NCI-H82 treated with DMSO at 0.1 percent for 48 hours (cell line): ENCODE data around the gene SLC27A6.
"Not testable (repeated sequence)": the region's sequence is repeated elsewhere in the genome, so short reads cannot be mapped to it uniquely, and the experiment has no call there.

Source experiments
- DNase-seq: peaks from one replicate; lab custom pipeline; 2025; ENCODE audit not compliant: unreplicated experiment; lab: John Stamatoyannopoulos, UW

Gene SLC27A6

GRCh38 chr5:128988476-128988875 lies 23.2 kb downstream of the SLC27A6 start:
- DNase-seq: no peak

GRCh38 chr5:129001841-129002526 lies 36.7 kb downstream of the SLC27A6 start:
- DNase-seq: no peak

- DNase-seq: no peak
Measured at GRCh38 chr5:129002527-129002842, 37.2 kb downstream of the SLC27A6 start.

GRCh38 chr5:129003232-129003631 lies 37.9 kb downstream of the SLC27A6 start:
- DNase-seq: no peak

DNA sequence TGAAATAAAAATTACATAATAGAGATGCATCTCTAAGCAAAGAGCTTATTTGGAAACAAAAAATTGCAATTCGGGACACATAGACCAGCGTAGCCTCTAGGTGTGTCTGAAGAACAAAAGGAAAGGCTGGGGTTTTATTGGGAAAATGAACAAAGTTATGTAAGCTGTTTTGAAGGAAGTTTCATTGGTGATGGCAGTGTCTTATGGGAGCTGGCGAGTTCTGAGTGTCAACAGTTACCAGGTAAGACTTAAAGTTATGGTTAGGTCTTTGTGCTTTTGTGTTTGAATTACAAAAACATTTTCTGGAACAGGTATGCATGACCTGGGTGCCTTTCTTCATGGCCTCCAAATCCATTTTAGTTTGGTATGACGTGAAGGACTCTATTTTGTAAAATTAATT lies 48.9 kb downstream of the SLC27A6 start:
- DNase-seq: no peak

DNA sequence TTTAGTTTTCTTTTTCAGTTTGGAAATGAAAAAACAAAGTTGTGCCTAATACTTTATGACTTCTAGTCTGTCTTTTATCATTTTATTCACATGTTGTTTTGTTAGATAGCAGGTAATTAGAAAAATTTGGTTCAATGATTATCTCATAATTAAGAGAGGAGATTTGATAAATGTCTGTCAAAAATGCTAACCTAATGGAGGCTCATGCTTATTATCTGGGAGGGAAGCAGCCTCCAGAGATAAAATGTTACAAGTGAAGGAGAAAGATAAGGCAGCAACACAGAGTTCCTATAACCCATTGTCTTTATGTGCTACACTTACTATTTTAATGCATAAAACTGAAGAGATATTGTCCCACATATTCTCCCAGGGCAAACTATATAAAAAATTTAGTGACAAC lies 53.5 kb downstream of the SLC27A6 start:
- DNase-seq: no peak

DNA sequence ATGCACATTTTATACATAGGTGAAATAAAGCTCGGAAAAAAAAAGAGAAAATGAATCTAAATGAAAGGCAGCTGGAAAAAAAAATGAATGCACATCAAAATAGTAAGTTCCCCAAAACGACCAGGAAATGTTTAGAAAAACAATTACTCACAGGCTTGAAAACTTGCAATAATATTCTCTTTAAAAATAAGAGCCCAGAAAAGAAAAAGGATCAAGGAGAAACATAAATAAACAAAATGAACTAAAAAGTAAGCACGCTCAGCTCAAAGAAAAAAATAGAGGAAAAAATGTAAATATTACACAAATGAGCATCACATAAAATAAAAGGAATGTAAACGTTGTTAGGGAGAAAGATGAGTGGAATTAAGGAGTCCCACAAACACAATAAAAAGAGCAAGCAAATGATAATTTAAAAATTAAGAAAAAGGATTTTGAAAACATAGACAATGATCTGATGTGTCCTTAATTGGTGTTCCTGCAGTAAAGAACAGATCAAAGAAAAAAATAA lies 54.2 kb downstream of the SLC27A6 start:
- no peak for DNase-seq

DNA sequence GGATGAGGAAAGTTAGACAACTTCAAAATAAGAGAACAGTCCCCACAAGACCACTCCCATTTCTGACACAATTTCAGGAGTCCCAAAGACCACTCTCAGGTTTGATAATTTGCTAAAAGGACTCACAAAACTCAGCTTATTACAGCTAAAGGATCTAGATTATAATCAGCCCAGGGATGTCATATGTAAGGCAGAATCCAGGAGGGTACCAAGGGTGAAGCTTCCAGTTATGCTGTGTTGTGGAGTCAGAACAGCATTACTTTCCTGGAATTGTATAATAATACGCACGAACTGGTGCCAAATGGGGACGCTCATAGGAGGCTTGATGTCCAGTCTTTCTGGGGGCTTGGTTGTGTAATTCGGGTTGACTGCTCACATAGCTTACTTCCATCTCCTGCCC lies 55.4 kb downstream of the SLC27A6 start:
- DNase-seq: no peak

- DNase-seq: no peak
Measured at GRCh38 chr5:129021744-129022143, 56.5 kb downstream of the SLC27A6 start.

DNA sequence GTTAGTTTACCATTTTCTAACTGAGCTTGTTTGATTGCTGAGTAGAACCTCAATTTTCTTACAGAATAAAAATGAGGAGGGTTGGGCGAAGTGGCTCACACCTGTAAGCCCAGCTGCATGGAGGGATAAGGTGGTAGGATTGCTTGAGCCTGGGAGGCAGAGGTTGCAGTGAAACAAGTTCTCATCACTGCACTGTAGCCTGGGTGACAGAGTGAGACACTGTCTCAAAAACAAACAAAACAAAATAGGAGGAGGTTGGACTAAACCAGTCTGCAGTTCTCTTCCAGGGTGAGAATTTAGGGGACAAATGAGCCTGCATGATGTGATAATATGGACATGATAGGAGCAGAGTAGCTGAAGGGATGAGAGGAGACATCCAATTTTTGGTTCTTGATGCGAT lies 57.3 kb downstream of the SLC27A6 start:
- no peak for DNase-seq

GRCh38 chr5:129027260-129027659 lies 62.0 kb downstream of the SLC27A6 start:
- no peak for DNase-seq

- no peak for DNase-seq
Measured at GRCh38 chr5:129031886-129032683, 66.8 kb downstream of the SLC27A6 start.

GRCh38 chr5:129036257-129036656 lies 71.0 kb downstream of the SLC27A6 start:
- not testable (repeated sequence) for DNase-seq

- DNase-seq: no peak
Measured at GRCh38 chr5:129041196-129041881, 76.1 kb downstream of the SLC27A6 start.

GRCh38 chr5:129042306-129042705 lies 77.0 kb downstream of the SLC27A6 start:
- no peak for DNase-seq

- DNase-seq: no peak
Measured at GRCh38 chr5:129043894-129044293, 78.6 kb downstream of the SLC27A6 start.

DNA sequence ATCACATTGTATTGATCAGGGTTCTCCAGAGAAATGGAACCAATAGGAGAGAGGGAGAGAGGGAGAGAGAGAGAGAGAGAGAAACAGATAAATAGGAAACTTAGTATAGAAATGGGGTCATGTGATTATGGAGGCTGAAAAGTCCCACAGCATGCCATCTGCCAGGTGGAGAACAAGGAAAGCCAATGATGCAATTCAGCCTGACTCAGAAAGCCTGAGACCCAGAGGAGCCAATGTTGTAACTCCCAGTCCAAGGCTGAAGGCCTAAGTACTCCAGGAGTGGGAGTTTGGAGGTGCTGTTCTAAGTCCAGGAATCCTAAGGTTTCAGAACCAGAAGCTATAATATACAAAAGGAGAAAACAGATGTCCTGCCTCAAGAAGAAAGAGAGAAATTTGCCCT lies 80.9 kb downstream of the SLC27A6 start:
- DNase-seq: no peak

DNA sequence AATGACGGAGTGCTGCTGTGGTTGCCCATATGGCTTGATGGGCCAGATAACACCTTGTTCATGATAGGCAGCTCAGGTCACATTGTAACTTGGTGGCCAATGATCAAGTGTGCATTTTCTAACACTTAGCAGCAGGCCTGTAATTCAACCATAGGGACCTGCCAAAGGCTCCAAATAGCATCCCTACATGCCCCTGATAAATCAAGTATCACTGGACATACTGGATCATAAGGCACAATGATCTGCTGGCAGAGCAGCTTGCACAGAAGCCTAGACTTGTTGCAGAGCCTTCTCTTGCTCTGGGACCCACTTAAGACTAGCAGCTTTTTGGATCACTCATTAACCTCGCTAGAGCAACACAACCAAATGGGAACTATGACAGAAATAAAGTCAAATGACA lies 83.2 kb downstream of the SLC27A6 start:
- no peak for DNase-seq

GRCh38 chr5:129049126-129049799 lies 84.0 kb downstream of the SLC27A6 start:
- no peak for DNase-seq

DNA sequence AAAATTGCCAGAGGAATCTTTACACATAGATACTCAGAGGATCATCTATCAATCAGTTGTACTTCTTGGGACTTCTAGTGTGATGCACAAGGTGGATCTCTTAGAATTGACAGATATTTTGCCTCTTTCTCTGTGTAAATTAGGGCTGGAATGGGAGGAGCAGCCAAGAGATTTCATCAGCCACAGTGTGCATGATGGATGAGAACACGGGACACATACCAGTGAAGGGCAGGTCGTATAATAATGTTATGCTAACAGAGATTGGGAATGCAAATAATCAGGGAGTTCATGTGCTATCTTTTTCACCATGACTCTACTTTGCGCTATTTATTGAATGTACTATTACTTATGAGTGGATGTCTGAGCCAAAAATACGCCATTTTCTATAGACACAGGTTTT lies 86.0 kb downstream of the SLC27A6 start:
- no peak for DNase-seq

GRCh38 chr5:129053438-129053837 lies 88.2 kb downstream of the SLC27A6 start:
- no peak for DNase-seq
